Smooth muscle cell (in vitro differentiated cells): ENCODE measurements around the gene USP7. TPM values are rescaled to one million over a fixed set of nuclear protein-coding genes. Genes with fewer than 3 reads are reported as not detected.

Experiments
- DNase-seq: peaks from one replicate; lab custom pipeline; 2025; ENCODE audit not compliant: unreplicated experiment; lab: John Stamatoyannopoulos, UW
- H2AFZ ChIP-seq: fragments of 200-600 bp; sonication (generic); 2 replicates; pipeline ENCODE4 v1.6.0; 2016; ENCODE audit warnings: antibody characterized with exemption, low read depth, mild to moderate bottlenecking
- H3F3A ChIP-seq: fragments of 200-600 bp; sonication (generic); 2 replicates; pipeline ENCODE4 v1.6.0; 2017; ENCODE audit warnings: antibody characterized with exemption, low read depth
- H3K27ac ChIP-seq: fragments of 200-600 bp; sonication (generic); 2 replicates; pipeline ENCODE4 v1.5.1; 2016; ENCODE audit warnings: low read depth, mild to moderate bottlenecking
- H3K27me3 ChIP-seq: fragments of 200-600 bp; sonication (generic); 2 replicates; pipeline ENCODE4 v1.6.1; 2016; ENCODE audit warnings: low read depth, mild to moderate bottlenecking
- H3K36me3 ChIP-seq: fragments of 200-600 bp; sonication (generic); 2 replicates; pipeline ENCODE4 v1.5.1; 2016; ENCODE audit warnings: low read depth
- H3K4me1 ChIP-seq: fragments of 200-600 bp; sonication (generic); 2 replicates; pipeline ENCODE4 v1.5.1; 2016; ENCODE audit warnings: low read depth
- H3K4me2 ChIP-seq: fragments of 200-600 bp; sonication (generic); 2 replicates; pipeline ENCODE4 v1.6.0; 2016; ENCODE audit warnings: mild to moderate bottlenecking
- H3K4me3 ChIP-seq: fragments of 200-600 bp; sonication (generic); 2 replicates; pipeline ENCODE4 v1.5.1; 2016; ENCODE audit warnings: mild to moderate bottlenecking
- H3K79me2 ChIP-seq: fragments of 200-600 bp; sonication (generic); 2 replicates; pipeline ENCODE4 v1.6.0; 2016; ENCODE audit warnings: low read depth, mild to moderate bottlenecking
- H3K9ac ChIP-seq: fragments of 200-600 bp; sonication (generic); 2 replicates; pipeline ENCODE4 v1.6.0; 2016; ENCODE audit warnings: low read depth
- H3K9me3 ChIP-seq: fragments of 200-600 bp; sonication (generic); replicated peaks from 2 replicates; pipeline ENCODE4 v1.5.1; 2016; ENCODE audit warnings: low read depth
- H4K20me1 ChIP-seq: fragments of 200-600 bp; sonication (generic); 2 replicates; pipeline ENCODE4 v1.6.0; 2016; ENCODE audit warnings: low read depth
- CTCF ChIP-seq: fragments of 200-600 bp; sonication (generic); IDR thresholded peaks from 2 replicates; pipeline ENCODE4 v1.5.1; 2017; ENCODE audit warnings: borderline replicate concordance, mild to moderate bottlenecking, antibody characterized with exemption; ENCODE audit not compliant: insufficient read depth, poor library complexity, severe bottlenecking
- WGBS: methylation state at CpG from one replicate; pipeline ENCODE4 v1.1.7; 2016; ENCODE audit warnings: low lambda C conversion rate; 5-methylcytosine and 5-hydroxymethylcytosine counted together
- polyA plus RNA-seq: library from polyadenylated mRNA; unstranded; fragments of >200 nt; fragmentation: Nextera tagmentation; extraction: Ambion mirVana; gene quantifications from 2 replicates; pipeline ENCODE4 v1.2.1, GENCODE V29; 2016
- total RNA-seq: library from RNA; depleted of rRNA; stranded (reverse); fragments of >200 nt; gene quantifications from 2 replicates; pipeline ENCODE4 v1.2.3, GENCODE V29; 2014

The USP7 gene
- total and polyA plus RNA-seq, 2 experiments from 2014 or later = 50.7 to 52.1 TPM

GRCh38 chr16:8943966-8944759, 19.5 kb downstream of the USP7 start:
- Histone ChIP-seq H3F3A (peaks cover 4% of the 10 kb centered on the region), H2AFZ (no peak overlapping the region), H3K36me3 (no peaks in the 10 kb centered on the region), H3K79me2 (peaks cover 99% of the 10 kb centered on the region), H3K4me1 (peaks cover 16% of the 10 kb centered on the region), H3K4me2 (no peak overlapping the region), H3K27me3 (no peaks in the 10 kb centered on the region), H3K27ac (no peak overlapping the region), H4K20me1 (peaks cover 100% of the 10 kb centered on the region), H3K9me3 (no peaks in the 10 kb centered on the region), H3K4me3 (no peak overlapping the region), H3K9ac (no peak overlapping the region)
- TF ChIP-seq CTCF = no peak
- 84% methylated on average over 5 of the region's 5 CpGs for WGBS
- DNase-seq = no peak

- Histone ChIP-seq H3K4me2 (no peak overlapping the region), H3K9ac (no peak overlapping the region), H3K36me3 (no peaks in the 10 kb centered on the region), H4K20me1 (peaks cover 100% of the 10 kb centered on the region), H3K27ac (no peak overlapping the region), H3F3A (no peaks in the 10 kb centered on the region), H3K79me2 (peaks cover 99% of the 10 kb centered on the region), H3K4me3 (no peak overlapping the region), H2AFZ (no peak overlapping the region), H3K27me3 (no peaks in the 10 kb centered on the region), H3K4me1 (peaks cover 14% of the 10 kb centered on the region), H3K9me3 (no peaks in the 10 kb centered on the region)
- 78% methylated on average over 14 of the region's 14 CpGs for WGBS
- no peak for TF ChIP-seq CTCF
- no peak for DNase-seq
Observed at GRCh38 chr16:8943001-8943763, 20.5 kb downstream of the USP7 start.

GRCh38 chr16:8941718-8942344, 21.9 kb downstream of the USP7 start:
- H3K4me2 ChIP-seq = no peak overlapping the region

More at GRCh38 chr16:8941718-8942344, 21.9 kb downstream of the USP7 start:
- Histone ChIP-seq H3K4me1 (peaks cover 14% of the 10 kb centered on the region), H3K79me2 (peaks cover 99% of the 10 kb centered on the region), H4K20me1 (peaks cover 100% of the 10 kb centered on the region), H2AFZ (no peak overlapping the region), H3K27me3 (no peaks in the 10 kb centered on the region), H3K9ac (no peak overlapping the region), H3K36me3 (no peaks in the 10 kb centered on the region), H3K27ac (no peak overlapping the region), H3K4me3 (no peak overlapping the region), H3K9me3 (no peaks in the 10 kb centered on the region), H3F3A (no peaks in the 10 kb centered on the region)
- no peak for TF ChIP-seq CTCF
- WGBS = 93% methylated on average over 10 of the region's 11 CpGs
- no peak for DNase-seq
